Fibroblast of villous mesenchyme (primary cell): ENCODE results near the gene DUSP1. TPM values are rescaled to one million over a fixed set of nuclear protein-coding genes. Genes with fewer than 3 reads are reported as not detected.

Experiments used
- DNase-seq: peaks from one replicate; pipeline ENCODE4 v3.0.0-alpha.2; 2010; ENCODE audit warnings: low read depth
- H3K4me3 ChIP-seq: 2 replicates; pipeline ENCODE4 v1.5.1; 2011; ENCODE audit warnings: low read depth, mild to moderate bottlenecking, low read length
- CTCF ChIP-seq: IDR thresholded peaks from 2 replicates; pipeline ENCODE4 v1.5.1; 2012; ENCODE audit warnings: low read depth, mild to moderate bottlenecking, low read length; ENCODE audit not compliant: insufficient read depth
- total RNA-seq: library from RNA; depleted of rRNA; stranded (reverse); fragments of >200 nt; gene quantifications from 2 replicates; pipeline ENCODE4 v1.2.3, GENCODE V29; 2012

The DUSP1 gene
- total RNA-seq, 1 donor: 246 TPM

- H3K4me3 ChIP-seq: no peak overlapping the region
- no peak for DNase-seq
- no peak for TF ChIP-seq CTCF
Measured at GRCh38 chr5:172745838-172746237, 25.2 kb downstream of the DUSP1 start.

- TF ChIP-seq CTCF: no peak
- no peak for DNase-seq
- H3K4me3 ChIP-seq: no peak overlapping the region
Measured at GRCh38 chr5:172745406-172745805, 25.6 kb downstream of the DUSP1 start.

GRCh38 chr5:172744123-172745104, 26.6 kb downstream of the DUSP1 start:
- TF ChIP-seq CTCF: no peak
- DNase-seq: no peak
- H3K4me3 ChIP-seq: no peak overlapping the region

GRCh38 chr5:172743112-172743959, 27.7 kb downstream of the DUSP1 start:
- H3K4me3 ChIP-seq: no peak overlapping the region
- no peak for TF ChIP-seq CTCF

GRCh38 chr5:172741206-172741582, 29.8 kb downstream of the DUSP1 start:
- TF ChIP-seq CTCF: no peak
- no peak overlapping the region for H3K4me3 ChIP-seq
- no peak for DNase-seq

More at GRCh38 chr5:172743112-172743959, 27.7 kb downstream of the DUSP1 start:
- peak; percentile 68 for DNase-seq

- TF ChIP-seq CTCF: no peak
- H3K4me3 ChIP-seq: no peak overlapping the region
- peak; percentile 88 for DNase-seq
Measured at GRCh38 chr5:172740428-172741205, 30.4 kb downstream of the DUSP1 start.
